ENCODE data around the gene COL6A5.
"Not testable (repeated sequence)": the region's sequence is repeated elsewhere in the genome, so short reads cannot be mapped to it uniquely, and the experiment has no call there.

Gene COL6A5

GRCh38 chr3:130345487-130346079 lies at the start of gene COL6A5:
COL6A5 (plus strand) TSS chr3:130345672; CDS start chr3:130373639, 27,967 bp downstream.
- DNase-seq: no peak

- no peak for DNase-seq
Measured at GRCh38 chr3:130299531-130299930, 45.9 kb upstream of the COL6A5 start.

GRCh38 chr3:130300888-130301287 lies 44.6 kb upstream of the COL6A5 start:
- DNase-seq: no peak

GRCh38 chr3:130310109-130310508 lies 35.4 kb upstream of the COL6A5 start:
- no peak for DNase-seq

- DNase-seq: no peak
Measured at GRCh38 chr3:130312374-130312773, 33.1 kb upstream of the COL6A5 start.

- DNase-seq: no peak
Measured at GRCh38 chr3:130316169-130316568, 29.3 kb upstream of the COL6A5 start.

- DNase-seq: no peak
Measured at GRCh38 chr3:130323503-130323902, 22.0 kb upstream of the COL6A5 start.

GRCh38 chr3:130340766-130341165 lies 4.7 kb upstream of the COL6A5 start:
- DNase-seq: no peak

GRCh38 chr3:130341388-130341787 lies 4.1 kb upstream of the COL6A5 start:
- DNase-seq: no peak

- no peak for DNase-seq
Measured at GRCh38 chr3:130341882-130342281, 3.6 kb upstream of the COL6A5 start.

- no peak for DNase-seq
Measured at GRCh38 chr3:130342821-130343661, 2.4 kb upstream of the COL6A5 start.

- not testable (repeated sequence) for DNase-seq
Measured at GRCh38 chr3:130348258-130348657, 2.8 kb downstream of the COL6A5 start.

- DNase-seq: no peak
Measured at GRCh38 chr3:130354430-130354829, 9.0 kb downstream of the COL6A5 start.

- DNase-seq: no peak
Measured at GRCh38 chr3:130374033-130374432, 28.6 kb downstream of the COL6A5 start.

GRCh38 chr3:130374908-130375307 lies 29.4 kb downstream of the COL6A5 start:
- DNase-seq: no peak

- no peak for DNase-seq
Measured at GRCh38 chr3:130377960-130378676, 32.6 kb downstream of the COL6A5 start.

- no peak for DNase-seq
Measured at GRCh38 chr3:130378677-130379191, 33.3 kb downstream of the COL6A5 start.

GRCh38 chr3:130379274-130379673 lies 33.8 kb downstream of the COL6A5 start:
- DNase-seq: no peak

- DNase-seq: no peak
Measured at GRCh38 chr3:130380398-130380797, 34.9 kb downstream of the COL6A5 start.

GRCh38 chr3:130383424-130383823 lies 38.0 kb downstream of the COL6A5 start:
- no peak for DNase-seq

GRCh38 chr3:130384476-130385025 lies 39.1 kb downstream of the COL6A5 start:
- DNase-seq: no peak

- DNase-seq: no peak
Measured at GRCh38 chr3:130386604-130387263, 41.3 kb downstream of the COL6A5 start.

All from activated T-cell treated with anti-CD3 and anti-CD28 coated beads, Interleukin-2, amount 50 U/mL, for 1 hour (primary cell).